ENCODE data around the gene ASCC2.

ASCC2 gene

GRCh38 chr22:29780748-29781676 is 57.1 kb downstream of the ASCC2 start:
- TF ChIP-seq, protein P1, sequence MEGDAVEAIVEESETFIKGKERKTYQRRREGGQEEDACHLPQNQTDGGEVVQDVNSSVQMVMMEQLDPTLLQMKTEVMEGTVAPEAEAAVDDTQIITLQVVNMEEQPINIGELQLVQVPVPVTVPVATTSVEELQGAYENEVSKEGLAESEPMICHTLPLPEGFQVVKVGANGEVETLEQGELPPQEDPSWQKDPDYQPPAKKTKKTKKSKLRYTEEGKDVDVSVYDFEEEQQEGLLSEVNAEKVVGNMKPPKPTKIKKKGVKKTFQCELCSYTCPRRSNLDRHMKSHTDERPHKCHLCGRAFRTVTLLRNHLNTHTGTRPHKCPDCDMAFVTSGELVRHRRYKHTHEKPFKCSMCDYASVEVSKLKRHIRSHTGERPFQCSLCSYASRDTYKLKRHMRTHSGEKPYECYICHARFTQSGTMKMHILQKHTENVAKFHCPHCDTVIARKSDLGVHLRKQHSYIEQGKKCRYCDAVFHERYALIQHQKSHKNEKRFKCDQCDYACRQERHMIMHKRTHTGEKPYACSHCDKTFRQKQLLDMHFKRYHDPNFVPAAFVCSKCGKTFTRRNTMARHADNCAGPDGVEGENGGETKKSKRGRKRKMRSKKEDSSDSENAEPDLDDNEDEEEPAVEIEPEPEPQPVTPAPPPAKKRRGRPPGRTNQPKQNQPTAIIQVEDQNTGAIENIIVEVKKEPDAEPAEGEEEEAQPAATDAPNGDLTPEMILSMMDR (IDR thresholded peaks at IDR 0.05; ENCODE audit: low read depth, low read length) = no peak
- H3K4me3 ChIP-seq (ENCODE audit: low read depth, low read length) = no peak overlapping the region

- TF ChIP-seq, protein P1 (IDR thresholded peaks at IDR 0.05; ENCODE audit: low read depth, low read length) = no peak
- no peak overlapping the region for H3K4me3 ChIP-seq (ENCODE audit: low read depth, low read length)
These were observed 57.9 kb downstream of the ASCC2 start for GRCh38 chr22:29780220-29780619.

GRCh38 chr22:29773233-29773632 is 64.8 kb downstream of the ASCC2 start:
- TF ChIP-seq, protein P1 (IDR thresholded peaks at IDR 0.05; ENCODE audit: low read depth, low read length) = no peak
- H3K4me3 ChIP-seq (ENCODE audit: low read depth, low read length) = no peak overlapping the region

DNA sequence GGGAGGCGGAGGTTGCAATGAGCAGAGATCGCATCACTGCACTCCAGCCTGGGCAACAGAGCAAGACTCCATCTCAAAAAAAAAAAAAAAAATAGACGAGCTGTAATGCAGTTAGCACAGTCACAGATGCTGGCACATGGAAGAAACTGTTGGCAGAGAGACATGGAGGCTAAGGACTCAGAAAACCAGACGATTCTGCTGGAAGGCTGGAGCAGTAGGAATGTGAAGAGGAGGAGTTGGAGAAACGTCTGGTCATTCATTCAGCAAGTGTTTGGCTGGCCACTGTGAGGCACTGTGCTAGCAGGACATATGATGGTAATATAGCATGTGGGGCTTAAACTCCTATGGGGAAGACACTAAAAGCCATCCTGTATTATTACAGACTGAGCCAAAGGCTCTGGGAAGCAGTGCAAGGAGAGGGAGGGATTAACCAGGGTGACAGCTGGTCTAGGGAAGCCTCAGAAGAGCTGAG is 65.9 kb downstream of the ASCC2 start:
- TF ChIP-seq, protein P1 (IDR thresholded peaks at IDR 0.05; ENCODE audit: low read depth, low read length) = peak; percentile 22; the same call in 1 of the 2 replicates

DNA sequence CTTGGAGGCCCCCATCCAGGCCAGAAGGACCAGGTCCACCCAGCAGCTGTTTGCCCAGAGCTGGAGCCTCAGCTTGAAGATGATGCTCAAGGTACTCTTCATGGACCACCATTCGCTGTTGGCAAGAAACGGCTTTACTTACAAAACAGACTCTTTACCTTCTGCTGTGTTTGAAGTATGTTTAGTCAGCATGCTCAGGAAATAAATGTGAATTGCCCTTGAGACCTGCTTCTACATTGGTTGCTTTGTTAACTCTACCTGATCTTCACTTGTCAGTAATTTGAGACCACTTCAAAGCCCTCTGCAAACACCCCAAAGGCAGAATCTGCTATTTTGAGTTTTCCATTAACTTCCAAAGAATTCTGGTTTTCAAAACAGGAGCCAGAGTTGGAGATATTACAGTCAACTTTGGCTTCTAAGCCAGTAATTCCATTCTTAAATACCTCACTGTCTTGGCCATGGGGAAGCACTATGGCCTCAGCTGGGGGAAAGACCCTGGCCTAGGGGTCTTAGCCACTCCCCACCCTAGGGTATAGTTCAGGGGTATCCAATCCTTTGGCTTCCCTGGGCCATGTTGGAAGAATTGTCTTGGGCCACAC is 68.3 kb downstream of the ASCC2 start:
- TF ChIP-seq, protein P1 (IDR thresholded peaks at IDR 0.05; ENCODE audit: low read depth, low read length) = no peak
- no peak overlapping the region for H3K4me3 ChIP-seq (ENCODE audit: low read depth, low read length)

More for the DNA sequence above, 65.9 kb downstream of the ASCC2 start:
- no peak overlapping the region for H3K4me3 ChIP-seq (ENCODE audit: low read depth, low read length)

- peak overlapping the region; percentile 88 for H3K4me3 ChIP-seq (ENCODE audit: low read depth, low read length)
- TF ChIP-seq, protein P1 (IDR thresholded peaks at IDR 0.05; ENCODE audit: low read depth, low read length) = no peak
These were observed 69.9 kb downstream of the ASCC2 start for GRCh38 chr22:29768052-29768693.

Data from WI38 (cell line).